Measurements from ENCODE around the gene NLRC5. TPM values are rescaled to one million over a fixed set of nuclear protein-coding genes. Genes with fewer than 3 reads are reported as not detected.

The NLRC5 gene
- total RNA-seq, 2 experiments from 2014 or later: 424 to 434 TPM

DNA sequence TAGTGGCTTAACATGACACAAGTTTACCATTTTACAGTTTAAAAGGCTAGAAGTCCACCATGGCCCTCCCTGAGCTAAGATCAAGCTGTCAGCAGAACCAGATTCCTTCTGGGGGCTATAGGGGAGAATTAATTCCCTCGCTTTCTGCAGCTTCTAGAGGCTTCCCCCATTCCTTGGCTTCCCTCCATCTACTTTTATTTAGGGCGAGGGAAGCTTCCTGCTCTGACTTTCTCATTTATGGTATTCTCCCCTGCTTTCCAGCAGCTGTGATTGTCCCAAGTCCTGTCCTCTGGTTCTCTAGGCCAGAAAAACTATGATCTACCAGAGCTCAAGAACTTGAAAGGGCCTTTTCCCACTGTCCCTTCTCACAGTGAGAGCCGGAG, 23.3 kb upstream of the NLRC5 start:
- no peaks in the 10 kb centered on the region for H3K27me3 ChIP-seq (ENCODE audit: control insufficient read depth in 1 of 2, insufficient read depth in 2 of 2, low read length in 2 of 2)
- no peak for DNase-seq
- ChIA-PET CTCF (interaction anchor here (3.6 kb wide), 1 partner anchor 80 kb away, joined by 22 read pairs; no protein-coding TSS in a partner anchor), POLR2A (interaction anchor here (0.8 to 3.5 kb wide), 5 partner anchors 23 to 85 kb away, joined by 3 to 14 read pairs (median 3); partner anchors contain the start of gene NLRC5)
- TF ChIP-seq, protein P1, sequence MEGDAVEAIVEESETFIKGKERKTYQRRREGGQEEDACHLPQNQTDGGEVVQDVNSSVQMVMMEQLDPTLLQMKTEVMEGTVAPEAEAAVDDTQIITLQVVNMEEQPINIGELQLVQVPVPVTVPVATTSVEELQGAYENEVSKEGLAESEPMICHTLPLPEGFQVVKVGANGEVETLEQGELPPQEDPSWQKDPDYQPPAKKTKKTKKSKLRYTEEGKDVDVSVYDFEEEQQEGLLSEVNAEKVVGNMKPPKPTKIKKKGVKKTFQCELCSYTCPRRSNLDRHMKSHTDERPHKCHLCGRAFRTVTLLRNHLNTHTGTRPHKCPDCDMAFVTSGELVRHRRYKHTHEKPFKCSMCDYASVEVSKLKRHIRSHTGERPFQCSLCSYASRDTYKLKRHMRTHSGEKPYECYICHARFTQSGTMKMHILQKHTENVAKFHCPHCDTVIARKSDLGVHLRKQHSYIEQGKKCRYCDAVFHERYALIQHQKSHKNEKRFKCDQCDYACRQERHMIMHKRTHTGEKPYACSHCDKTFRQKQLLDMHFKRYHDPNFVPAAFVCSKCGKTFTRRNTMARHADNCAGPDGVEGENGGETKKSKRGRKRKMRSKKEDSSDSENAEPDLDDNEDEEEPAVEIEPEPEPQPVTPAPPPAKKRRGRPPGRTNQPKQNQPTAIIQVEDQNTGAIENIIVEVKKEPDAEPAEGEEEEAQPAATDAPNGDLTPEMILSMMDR (IDR thresholded peaks at IDR 0.05): no peak
- intact Hi-C loops (cut with DNase I, micrococcal nuclease): no loop called here
- no peak overlapping the region for H3K27ac ChIP-seq (ENCODE audit: low read depth in 1 of 2, low read length in 2 of 2)
- H3K4me3 Mint-ChIP-seq: no peak overlapping the region
- ATAC-seq (ENCODE audit: poor library complexity): no peak
- H3K36me3 ChIP-seq (ENCODE audit: insufficient read depth, low read length): no peaks in the 10 kb centered on the region
- H3K9me3 ChIP-seq (ENCODE audit: control insufficient read depth in 1 of 2, insufficient read depth in 1 of 2, low read length in 2 of 2): no peaks in the 10 kb centered on the region
- no peaks in the 10 kb centered on the region for H3K36me3 Mint-ChIP-seq (ENCODE audit: low read depth)
- H3K9me3 Mint-ChIP-seq: no peaks in the 10 kb centered on the region
- no peaks in the 10 kb centered on the region for H3K27me3 Mint-ChIP-seq
- peaks cover 28% of the 10 kb centered on the region for H3K4me1 ChIP-seq (ENCODE audit: insufficient read depth, low read length)
- no peak overlapping the region for H3K4me3 ChIP-seq (ENCODE audit: low read length)
- H3K27ac Mint-ChIP-seq: peak overlapping the region; percentile 72
- H3K4me1 Mint-ChIP-seq (ENCODE audit: low read depth): peaks cover 21% of the 10 kb centered on the region

DNA sequence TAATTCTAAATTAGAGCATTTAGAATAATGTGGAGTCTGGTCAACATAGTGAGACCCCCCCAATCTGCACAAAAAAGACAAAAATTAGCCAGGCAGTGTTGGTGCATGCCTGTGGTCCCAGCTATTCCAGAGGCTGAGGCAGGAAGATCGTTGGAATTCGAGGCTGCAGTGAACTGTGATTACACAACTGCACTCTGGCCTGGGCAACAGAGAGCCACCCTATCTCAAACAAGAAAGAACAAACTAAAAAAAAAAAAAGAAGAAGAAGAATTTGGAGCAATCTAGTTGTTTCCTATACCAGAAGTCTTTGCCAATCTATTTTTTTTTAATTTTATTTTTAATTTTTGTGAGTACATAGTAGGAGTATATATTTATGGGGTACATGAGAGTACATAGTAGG, 21.6 kb upstream of the NLRC5 start:
- TF ChIP-seq, protein P1 (IDR thresholded peaks at IDR 0.05): no peak
- ChIA-PET POLR2A (interaction anchor here (3.5 kb wide), 1 partner anchor 22 kb away, joined by 14 read pairs; the partner anchor contains the start of gene NLRC5), CTCF (interaction anchor here (1.2 kb wide), 1 partner anchor 19 kb away, joined by 4 read pairs; no protein-coding TSS in a partner anchor)
- ATAC-seq (ENCODE audit: poor library complexity) (no peak), DNase-seq (no peak)
- H3K4me3 ChIP-seq (ENCODE audit: low read length): no peak overlapping the region
- intact Hi-C loops (cut with DNase I, micrococcal nuclease): no loop called here
- Mint-ChIP-seq H3K27me3 (no peaks in the 10 kb centered on the region), H3K36me3 (ENCODE audit: low read depth) (no peaks in the 10 kb centered on the region), H3K4me1 (ENCODE audit: low read depth) (peaks cover 25% of the 10 kb centered on the region), H3K4me3 (no peak overlapping the region), H3K9me3 (no peaks in the 10 kb centered on the region), H3K27ac (no peak overlapping the region)
- H3K27me3 ChIP-seq (ENCODE audit: control insufficient read depth in 1 of 2, insufficient read depth in 2 of 2, low read length in 2 of 2): no peaks in the 10 kb centered on the region
- no peaks in the 10 kb centered on the region for H3K9me3 ChIP-seq (ENCODE audit: control insufficient read depth in 1 of 2, insufficient read depth in 1 of 2, low read length in 2 of 2)
- no peak overlapping the region for H3K27ac ChIP-seq (ENCODE audit: low read depth in 1 of 2, low read length in 2 of 2)
- peaks cover 33% of the 10 kb centered on the region for H3K4me1 ChIP-seq (ENCODE audit: insufficient read depth, low read length)
- no peaks in the 10 kb centered on the region for H3K36me3 ChIP-seq (ENCODE audit: insufficient read depth, low read length)

DNA sequence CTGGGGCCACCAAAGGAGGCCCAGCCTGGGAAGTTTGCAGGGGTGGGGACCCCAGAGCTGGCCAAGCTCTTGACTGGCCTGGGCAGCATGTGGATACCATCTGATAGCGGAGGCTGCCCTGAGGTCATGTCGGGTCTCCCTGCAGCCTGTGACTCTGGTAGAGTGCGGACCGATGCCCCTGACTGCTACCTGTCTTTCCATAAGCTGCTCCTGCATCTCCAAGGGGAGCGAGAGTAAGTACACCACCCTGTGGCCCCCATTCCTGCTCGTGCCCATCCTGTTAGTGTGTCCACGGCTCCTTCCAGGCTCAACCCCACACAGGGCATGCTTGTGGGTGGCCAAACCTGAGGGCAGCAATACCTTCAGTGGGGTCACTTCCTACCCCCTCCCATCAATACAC, 19.6 kb upstream of the NLRC5 start:
- CTCF ChIA-PET: no interaction called here
- H3K27me3 ChIP-seq (ENCODE audit: control insufficient read depth in 1 of 2, insufficient read depth in 2 of 2, low read length in 2 of 2): no peaks in the 10 kb centered on the region
- POLR2A ChIA-PET: interaction anchor here (1.5 kb wide), 1 partner anchor 216 kb away, joined by 5 read pairs; the partner anchor contains the start of genes PSME3IP1 and RSPRY1

More for the DNA sequence above, 19.6 kb upstream of the NLRC5 start:
- Mint-ChIP-seq H3K4me3 (no peak overlapping the region), H3K27ac (no peak overlapping the region), H3K9me3 (no peaks in the 10 kb centered on the region), H3K4me1 (ENCODE audit: low read depth) (peaks cover 36% of the 10 kb centered on the region), H3K36me3 (ENCODE audit: low read depth) (no peaks in the 10 kb centered on the region), H3K27me3 (no peaks in the 10 kb centered on the region)
- ATAC-seq (ENCODE audit: poor library complexity) (no peak), DNase-seq (no peak)
- no peaks in the 10 kb centered on the region for H3K9me3 ChIP-seq (ENCODE audit: control insufficient read depth in 1 of 2, insufficient read depth in 1 of 2, low read length in 2 of 2)
- no peak overlapping the region for H3K4me3 ChIP-seq (ENCODE audit: low read length)
- intact Hi-C loops (cut with DNase I, micrococcal nuclease): no loop called here
- no peak overlapping the region for H3K27ac ChIP-seq (ENCODE audit: low read depth in 1 of 2, low read length in 2 of 2)
- no peaks in the 10 kb centered on the region for H3K36me3 ChIP-seq (ENCODE audit: insufficient read depth, low read length)
- TF ChIP-seq, protein P1 (IDR thresholded peaks at IDR 0.05): no peak
- peaks cover 38% of the 10 kb centered on the region for H3K4me1 ChIP-seq (ENCODE audit: insufficient read depth, low read length)
